ENCODE results near the gene USP49. TPM values are rescaled to one million over a fixed set of nuclear protein-coding genes. Genes with fewer than 3 reads are reported as not detected.

The USP49 gene
- total and polyA plus RNA-seq, 2 of the 13 experiments (the other 11 are each of a cell fraction or from before 2014, with no cell fraction given), result 2.9 to 4.3 TPM

GRCh38 chr6:41786451-41787218, 108.5 kb downstream of the USP49 start (continued):
- TF ChIP-seq, protein P1, sequence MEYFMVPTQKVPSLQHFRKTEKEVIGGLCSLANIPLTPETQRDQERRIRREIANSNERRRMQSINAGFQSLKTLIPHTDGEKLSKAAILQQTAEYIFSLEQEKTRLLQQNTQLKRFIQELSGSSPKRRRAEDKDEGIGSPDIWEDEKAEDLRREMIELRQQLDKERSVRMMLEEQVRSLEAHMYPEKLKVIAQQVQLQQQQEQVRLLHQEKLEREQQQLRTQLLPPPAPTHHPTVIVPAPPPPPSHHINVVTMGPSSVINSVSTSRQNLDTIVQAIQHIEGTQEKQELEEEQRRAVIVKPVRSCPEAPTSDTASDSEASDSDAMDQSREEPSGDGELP (IDR thresholded peaks at IDR 0.05; ENCODE audit: borderline replicate concordance, low read depth), result no peak
- TF ChIP-seq JARID2 (CRISPR knock-in tag; IDR thresholded peaks at IDR 0.05; ENCODE audit: insufficient replicate concordance) (no peak), ZSCAN31 (CRISPR knock-in tag; IDR thresholded peaks at IDR 0.05; ENCODE audit: low read depth) (no peak; the same call in 1 of the 2 replicates), KDM5B (CRISPR knock-in tag; IDR thresholded peaks at IDR 0.05; ENCODE audit: borderline replicate concordance) (peak; percentile 69), NFKB2 (CRISPR knock-in tag; IDR thresholded peaks at IDR 0.05; ENCODE audit: borderline replicate concordance) (no peak; the same call in 1 of the 2 replicates), HMG20A (CRISPR knock-in tag; IDR thresholded peaks at IDR 0.05; ENCODE audit: borderline replicate concordance) (no peak), FOSL2 (CRISPR knock-in tag; IDR thresholded peaks at IDR 0.05) (no peak), ZNF512 (CRISPR knock-in tag; IDR thresholded peaks at IDR 0.05) (0 out of 2 replicates have a peak, but pooled peaks have one; percentile 10), GMEB1 (CRISPR knock-in tag; IDR thresholded peaks at IDR 0.05; ENCODE audit: borderline replicate concordance) (no peak), ESRRA (CRISPR knock-in tag; IDR thresholded peaks at IDR 0.05; ENCODE audit: low read depth) (peak; percentile 63; the same call in 1 of the 2 replicates), GABPA (IDR thresholded peaks at IDR 0.05; ENCODE audit: low read depth, low read length) (no peak), GABPA (CRISPR knock-in tag; IDR thresholded peaks at IDR 0.05; ENCODE audit: low read depth) (no peak), RBFOX2 (IDR thresholded peaks at IDR 0.05; ENCODE audit: low read depth, low read length) (peak; percentile 86), CC2D1A (CRISPR knock-in tag; IDR thresholded peaks at IDR 0.05) (no peak), SYNCRIP (IDR thresholded peaks at IDR 0.05; ENCODE audit: insufficient read depth, low read depth, low read length) (no peak), ZNF878 (CRISPR knock-in tag; IDR thresholded peaks at IDR 0.05) (no peak), ZNF776 (CRISPR knock-in tag; IDR thresholded peaks at IDR 0.05) (no peak; the same call in 1 of the 2 replicates), SOX5 (CRISPR knock-in tag; IDR thresholded peaks at IDR 0.05; ENCODE audit: borderline replicate concordance) (no peak; the same call in 1 of the 2 replicates)
- TF ChIP-seq, protein P2, sequence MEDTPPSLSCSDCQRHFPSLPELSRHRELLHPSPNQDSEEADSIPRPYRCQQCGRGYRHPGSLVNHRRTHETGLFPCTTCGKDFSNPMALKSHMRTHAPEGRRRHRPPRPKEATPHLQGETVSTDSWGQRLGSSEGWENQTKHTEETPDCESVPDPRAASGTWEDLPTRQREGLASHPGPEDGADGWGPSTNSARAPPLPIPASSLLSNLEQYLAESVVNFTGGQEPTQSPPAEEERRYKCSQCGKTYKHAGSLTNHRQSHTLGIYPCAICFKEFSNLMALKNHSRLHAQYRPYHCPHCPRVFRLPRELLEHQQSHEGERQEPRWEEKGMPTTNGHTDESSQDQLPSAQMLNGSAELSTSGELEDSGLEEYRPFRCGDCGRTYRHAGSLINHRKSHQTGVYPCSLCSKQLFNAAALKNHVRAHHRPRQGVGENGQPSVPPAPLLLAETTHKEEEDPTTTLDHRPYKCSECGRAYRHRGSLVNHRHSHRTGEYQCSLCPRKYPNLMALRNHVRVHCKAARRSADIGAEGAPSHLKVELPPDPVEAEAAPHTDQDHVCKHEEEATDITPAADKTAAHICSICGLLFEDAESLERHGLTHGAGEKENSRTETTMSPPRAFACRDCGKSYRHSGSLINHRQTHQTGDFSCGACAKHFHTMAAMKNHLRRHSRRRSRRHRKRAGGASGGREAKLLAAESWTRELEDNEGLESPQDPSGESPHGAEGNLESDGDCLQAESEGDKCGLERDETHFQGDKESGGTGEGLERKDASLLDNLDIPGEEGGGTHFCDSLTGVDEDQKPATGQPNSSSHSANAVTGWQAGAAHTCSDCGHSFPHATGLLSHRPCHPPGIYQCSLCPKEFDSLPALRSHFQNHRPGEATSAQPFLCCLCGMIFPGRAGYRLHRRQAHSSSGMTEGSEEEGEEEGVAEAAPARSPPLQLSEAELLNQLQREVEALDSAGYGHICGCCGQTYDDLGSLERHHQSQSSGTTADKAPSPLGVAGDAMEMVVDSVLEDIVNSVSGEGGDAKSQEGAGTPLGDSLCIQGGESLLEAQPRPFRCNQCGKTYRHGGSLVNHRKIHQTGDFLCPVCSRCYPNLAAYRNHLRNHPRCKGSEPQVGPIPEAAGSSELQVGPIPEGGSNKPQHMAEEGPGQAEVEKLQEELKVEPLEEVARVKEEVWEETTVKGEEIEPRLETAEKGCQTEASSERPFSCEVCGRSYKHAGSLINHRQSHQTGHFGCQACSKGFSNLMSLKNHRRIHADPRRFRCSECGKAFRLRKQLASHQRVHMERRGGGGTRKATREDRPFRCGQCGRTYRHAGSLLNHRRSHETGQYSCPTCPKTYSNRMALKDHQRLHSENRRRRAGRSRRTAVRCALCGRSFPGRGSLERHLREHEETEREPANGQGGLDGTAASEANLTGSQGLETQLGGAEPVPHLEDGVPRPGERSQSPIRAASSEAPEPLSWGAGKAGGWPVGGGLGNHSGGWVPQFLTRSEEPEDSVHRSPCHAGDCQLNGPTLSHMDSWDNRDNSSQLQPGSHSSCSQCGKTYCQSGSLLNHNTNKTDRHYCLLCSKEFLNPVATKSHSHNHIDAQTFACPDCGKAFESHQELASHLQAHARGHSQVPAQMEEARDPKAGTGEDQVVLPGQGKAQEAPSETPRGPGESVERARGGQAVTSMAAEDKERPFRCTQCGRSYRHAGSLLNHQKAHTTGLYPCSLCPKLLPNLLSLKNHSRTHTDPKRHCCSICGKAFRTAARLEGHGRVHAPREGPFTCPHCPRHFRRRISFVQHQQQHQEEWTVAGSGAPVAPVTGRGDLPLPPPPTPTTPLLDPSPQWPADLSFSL (CRISPR knock-in tag; IDR thresholded peaks at IDR 0.05), result no peak
